ENCODE results near the gene ADRA2B.
"Not testable (repeated sequence)": the region's sequence is repeated elsewhere in the genome, so short reads cannot be mapped to it uniquely, and the experiment has no call there.

The ADRA2B gene

GRCh38 chr2:96150007-96150640 is 33.8 kb upstream of the ADRA2B start:
- DNase-seq (ENCODE audit: low read depth), result no peak

- DNase-seq (ENCODE audit: low read depth), result peak; percentile 92
Observed at GRCh38 chr2:96148410-96149217, 32.2 kb upstream of the ADRA2B start.

GRCh38 chr2:96147593-96148201 is 31.3 kb upstream of the ADRA2B start:
- DNase-seq (ENCODE audit: low read depth), result no peak

- DNase-seq (ENCODE audit: low read depth), result peak; percentile 33
Observed at GRCh38 chr2:96146881-96147592, 30.7 kb upstream of the ADRA2B start.

GRCh38 chr2:96146153-96146880 is 29.9 kb upstream of the ADRA2B start:
- peak; percentile 34 for DNase-seq (ENCODE audit: low read depth)

GRCh38 chr2:96145848-96146152 is 29.4 kb upstream of the ADRA2B start:
- DNase-seq (ENCODE audit: low read depth), result no peak

- DNase-seq (ENCODE audit: low read depth), result peak; percentile 59
Observed at GRCh38 chr2:96145036-96145847, 28.9 kb upstream of the ADRA2B start, which contains the start of gene DUSP2. TSS of gene DUSP2 (minus strand) at chr2:96145440. CDS start at chr2:96145354, 86 bp downstream.

- no peak for DNase-seq (ENCODE audit: low read depth)
Observed at GRCh38 chr2:96144481-96145035, 28.2 kb upstream of the ADRA2B start.

GRCh38 chr2:96143848-96144480 is 27.6 kb upstream of the ADRA2B start:
- DNase-seq (ENCODE audit: low read depth), result no peak

- no peak for DNase-seq (ENCODE audit: low read depth)
Observed at GRCh38 chr2:96143231-96143847, 27.0 kb upstream of the ADRA2B start.

GRCh38 chr2:96142217-96143113 is 26.1 kb upstream of the ADRA2B start:
- DNase-seq (ENCODE audit: low read depth), result no peak

GRCh38 chr2:96141624-96141967 is 25.2 kb upstream of the ADRA2B start:
- not testable (repeated sequence) for DNase-seq (ENCODE audit: low read depth)

GRCh38 chr2:96140941-96141623 is 24.7 kb upstream of the ADRA2B start:
- DNase-seq (ENCODE audit: low read depth), result no peak

- DNase-seq (ENCODE audit: low read depth), result no peak
Observed at GRCh38 chr2:96139181-96139758, 22.9 kb upstream of the ADRA2B start.

- DNase-seq (ENCODE audit: low read depth), result peak; percentile 21
Observed at GRCh38 chr2:96138179-96139145, 22.1 kb upstream of the ADRA2B start, which contains the start of gene ASTL. TSS of gene ASTL (minus strand) at chr2:96138502. CDS start at chr2:96138436, 66 bp downstream.
